NB4 (cell line): ENCODE results near the gene CCDC71.

ENCODE experiments used
- DNase-seq: peaks from one replicate; pipeline ENCODE4 v3.0.0; 2010; ENCODE audit warnings: low read depth
- H3K4me3 ChIP-seq: one replicate; pipeline ENCODE4 v1.5.1; 2011; ENCODE audit warnings: mild to moderate bottlenecking, low read depth, low read length, moderate library complexity
- MYC ChIP-seq: IDR thresholded peaks from 2 replicates; pipeline ENCODE4 v1.6.1; 2011; ENCODE audit warnings: low read depth, low read length
- POLR2A ChIP-seq: IDR thresholded peaks from 2 replicates; pipeline ENCODE4 v1.6.1; 2011; ENCODE audit warnings: mild to moderate bottlenecking; ENCODE audit not compliant: insufficient read length; ENCODE audit errors: extremely low read depth
- TF ChIP-seq, protein P1 (sequence below): IDR thresholded peaks from one replicate; pipeline ENCODE4 v1.5.1; 2012; ENCODE audit warnings: low read depth, low read length
- TF ChIP-seq, protein P2 (sequence below): IDR thresholded peaks from 2 replicates; pipeline ENCODE4 v1.6.1; 2011; ENCODE audit warnings: low read depth, low read length

The CCDC71 gene

DNA sequence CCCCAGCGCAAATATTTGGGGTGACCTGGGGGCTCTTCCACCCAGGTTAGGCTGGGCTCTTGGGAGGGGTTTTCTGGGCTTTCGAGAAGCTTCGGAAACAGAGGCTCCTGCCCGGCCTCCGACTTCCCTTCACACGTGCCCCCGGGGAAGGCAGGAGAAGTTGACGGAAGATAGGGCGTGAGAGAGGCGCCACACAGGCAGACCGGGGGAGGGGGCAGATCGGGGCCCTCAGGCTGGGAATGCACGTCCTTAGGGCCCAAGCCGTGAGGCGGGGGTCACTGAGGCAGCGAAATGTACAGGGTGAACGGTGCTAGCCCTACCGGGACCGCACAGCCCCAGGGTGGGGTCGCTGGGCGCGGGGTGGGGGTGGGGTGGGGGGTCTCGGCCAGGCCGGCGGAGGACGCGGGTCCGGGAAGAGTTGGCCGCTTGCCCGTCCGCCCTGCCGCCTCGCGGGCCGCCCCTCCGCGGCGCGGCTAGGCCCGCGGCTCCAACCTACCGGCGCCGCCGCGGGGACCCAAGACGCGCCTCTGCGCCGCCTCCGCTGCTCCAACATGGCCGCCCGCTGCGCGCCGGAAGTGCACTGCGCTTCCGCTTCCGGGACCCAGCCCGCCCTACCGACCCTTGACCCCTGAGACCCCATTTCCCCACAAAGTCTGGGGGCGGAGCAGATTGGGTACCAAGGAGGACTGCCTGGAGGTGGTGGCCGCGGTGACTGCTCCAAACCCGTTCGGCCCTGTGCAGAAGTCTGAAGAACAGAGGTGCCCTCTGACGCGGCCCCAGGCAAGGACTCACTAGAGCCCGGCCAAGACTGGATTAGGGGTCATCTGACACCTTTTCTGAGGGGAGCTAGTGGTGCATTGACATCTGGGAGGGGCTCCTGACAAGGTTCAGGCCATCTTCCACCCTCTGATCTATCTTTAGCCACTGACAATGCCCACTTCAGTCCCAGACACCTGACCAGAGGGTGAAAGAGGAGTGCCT is at the start of gene CCDC71:
Gene CCDC71 (minus strand): TSS at position 561 of the 981 bp plus-strand sequence. CDS start 2,123 bp downstream, outside the sequence.
- peak within 1 kb of the TSS; percentile 95 for H3K4me3 ChIP-seq
- DNase-seq = peak; percentile 87
- TF ChIP-seq MYC (0 out of 2 replicates have a peak, but pooled peaks have one; percentile 23), POLR2A (peak; percentile 81)
- TF ChIP-seq, protein P1, sequence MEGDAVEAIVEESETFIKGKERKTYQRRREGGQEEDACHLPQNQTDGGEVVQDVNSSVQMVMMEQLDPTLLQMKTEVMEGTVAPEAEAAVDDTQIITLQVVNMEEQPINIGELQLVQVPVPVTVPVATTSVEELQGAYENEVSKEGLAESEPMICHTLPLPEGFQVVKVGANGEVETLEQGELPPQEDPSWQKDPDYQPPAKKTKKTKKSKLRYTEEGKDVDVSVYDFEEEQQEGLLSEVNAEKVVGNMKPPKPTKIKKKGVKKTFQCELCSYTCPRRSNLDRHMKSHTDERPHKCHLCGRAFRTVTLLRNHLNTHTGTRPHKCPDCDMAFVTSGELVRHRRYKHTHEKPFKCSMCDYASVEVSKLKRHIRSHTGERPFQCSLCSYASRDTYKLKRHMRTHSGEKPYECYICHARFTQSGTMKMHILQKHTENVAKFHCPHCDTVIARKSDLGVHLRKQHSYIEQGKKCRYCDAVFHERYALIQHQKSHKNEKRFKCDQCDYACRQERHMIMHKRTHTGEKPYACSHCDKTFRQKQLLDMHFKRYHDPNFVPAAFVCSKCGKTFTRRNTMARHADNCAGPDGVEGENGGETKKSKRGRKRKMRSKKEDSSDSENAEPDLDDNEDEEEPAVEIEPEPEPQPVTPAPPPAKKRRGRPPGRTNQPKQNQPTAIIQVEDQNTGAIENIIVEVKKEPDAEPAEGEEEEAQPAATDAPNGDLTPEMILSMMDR = no peak
- TF ChIP-seq, protein P2, sequence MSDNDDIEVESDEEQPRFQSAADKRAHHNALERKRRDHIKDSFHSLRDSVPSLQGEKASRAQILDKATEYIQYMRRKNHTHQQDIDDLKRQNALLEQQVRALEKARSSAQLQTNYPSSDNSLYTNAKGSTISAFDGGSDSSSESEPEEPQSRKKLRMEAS = peak; percentile 68

DNA sequence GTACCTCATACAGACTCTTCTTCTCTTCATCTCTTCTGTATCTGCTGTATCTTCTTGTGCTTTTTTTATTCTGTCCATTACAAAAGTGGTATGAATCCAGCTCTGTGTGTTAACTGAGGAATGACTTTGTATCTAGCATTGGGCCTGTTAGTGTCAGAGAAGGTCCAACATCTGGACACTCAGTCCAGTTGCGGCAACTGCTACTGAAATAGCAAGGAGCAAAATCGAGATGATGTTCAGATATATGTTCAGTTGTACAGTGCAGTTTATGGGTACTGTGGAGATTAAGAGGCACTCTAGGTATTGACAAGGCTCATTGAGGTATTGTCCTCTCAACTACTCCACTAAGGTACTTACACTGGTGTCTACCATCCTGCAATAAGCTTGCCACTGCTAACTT is 47.9 kb upstream of the CCDC71 start:
- TF ChIP-seq, protein P2 = no peak
- TF ChIP-seq POLR2A (no peak), MYC (no peak)
- TF ChIP-seq, protein P1 = no peak
- no peak overlapping the region for H3K4me3 ChIP-seq
- DNase-seq = no peak

DNA sequence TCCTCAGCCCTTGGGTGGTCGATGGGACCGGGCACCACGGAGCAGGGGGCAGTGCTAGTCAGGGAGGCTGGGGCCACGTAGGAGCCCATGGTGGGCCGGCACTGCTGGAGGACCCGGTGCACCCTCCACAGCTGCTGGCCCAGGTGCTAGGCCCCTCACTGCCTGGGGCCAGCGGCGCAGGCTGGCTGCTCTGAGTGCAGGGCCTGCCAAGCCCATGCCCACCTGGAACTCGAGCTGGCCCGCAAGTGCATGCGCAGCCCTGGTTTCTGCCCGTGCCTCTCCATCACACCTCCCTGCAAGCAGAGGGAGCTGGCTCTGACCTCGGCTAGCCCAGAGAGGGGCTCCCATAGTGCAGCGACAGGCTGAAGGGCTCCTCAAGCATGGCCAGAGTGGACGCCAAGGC is 47.4 kb upstream of the CCDC71 start:
- no peak for DNase-seq
- TF ChIP-seq, protein P1 = no peak
- no peak for TF ChIP-seq POLR2A
- TF ChIP-seq, protein P2 = no peak
- no peak for TF ChIP-seq MYC
- no peak overlapping the region for H3K4me3 ChIP-seq

DNA sequence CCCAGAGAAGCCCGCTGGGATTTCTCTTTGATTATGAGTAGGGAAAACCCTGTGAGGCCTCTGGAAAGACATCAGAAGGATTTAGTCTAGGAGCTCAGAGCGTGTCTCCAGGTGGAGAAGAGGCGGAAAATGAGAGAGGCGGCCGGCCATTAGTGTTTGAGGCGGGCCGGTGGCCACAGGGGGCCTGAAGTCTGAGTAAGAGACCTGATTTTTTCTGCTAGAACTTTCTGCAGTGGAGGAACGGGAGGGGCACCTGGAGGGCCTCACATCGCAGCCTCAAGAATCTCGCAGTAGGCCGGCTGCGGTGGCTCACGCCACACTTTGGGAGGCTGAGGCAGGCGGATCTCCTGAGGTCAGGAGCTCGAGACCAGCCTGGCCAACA is 33.8 kb upstream of the CCDC71 start:
- no peak for DNase-seq
- no peak overlapping the region for H3K4me3 ChIP-seq
- TF ChIP-seq POLR2A (no peak), MYC (no peak)
- TF ChIP-seq, protein P1 = no peak
- TF ChIP-seq, protein P2 = no peak

DNA sequence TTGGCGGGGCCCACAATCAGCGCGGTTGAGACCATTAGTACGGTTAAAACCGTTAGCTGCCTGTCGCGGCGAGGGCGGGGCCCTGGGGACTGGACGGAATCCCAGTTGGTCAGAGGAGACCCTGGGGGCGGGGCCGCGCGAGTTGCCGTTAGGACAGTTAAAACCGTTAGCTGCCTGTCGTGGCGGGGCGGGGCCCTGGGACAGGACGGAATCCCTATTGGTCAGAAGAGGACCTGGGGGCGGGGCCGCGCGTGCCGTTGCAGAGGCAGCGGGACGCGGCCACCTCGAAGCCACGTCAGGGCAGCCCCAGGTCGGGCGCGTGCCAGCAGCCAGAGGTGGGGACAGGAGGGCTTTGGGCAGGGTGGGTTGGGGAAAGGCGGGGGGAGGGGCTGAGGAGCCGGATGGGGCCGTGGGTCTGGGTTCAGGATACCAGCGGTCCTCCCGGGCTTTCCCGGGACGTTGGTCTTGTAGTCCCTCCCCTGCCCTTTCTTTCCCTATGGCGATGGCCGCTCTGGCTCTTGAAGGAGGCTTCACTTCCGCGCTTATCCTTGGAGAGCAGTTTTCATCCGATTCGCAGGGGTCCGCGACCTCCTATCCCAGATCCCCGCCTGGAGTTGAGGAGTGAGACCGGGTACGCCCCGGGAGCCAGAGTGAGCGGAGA is 33.2 kb upstream of the CCDC71 start:
- DNase-seq = no peak
- TF ChIP-seq, protein P2 = no peak
- TF ChIP-seq MYC (no peak), POLR2A (no peak)
- TF ChIP-seq, protein P1 = no peak
- H3K4me3 ChIP-seq = no peak overlapping the region
